Immature natural killer cell (primary cell): ENCODE data around the gene CDC23. TPM values are rescaled to one million over a fixed set of nuclear protein-coding genes. Genes with fewer than 3 reads are reported as not detected.
"Not testable (repeated sequence)": the region's sequence is repeated elsewhere in the genome, so short reads cannot be mapped to it uniquely, and the experiment has no call there.

ENCODE experiments used
- DNase-seq, 3 donors: peaks; one replicate each; pipeline ENCODE4 v3.0.0; 2022; ENCODE audit warnings: mixed read lengths in 1 of 3
- H3K27ac Mint-ChIP-seq, 6 donors: one replicate each; pipeline ENCODE4 v1.8.0; 2020; ENCODE audit warnings: mixed read lengths in 6 of 6, mild to moderate bottlenecking in 5 of 6, inconsistent platforms in 4 of 6, moderate library complexity in 3 of 6
- H3K27me3 Mint-ChIP-seq, 3 donors: one replicate each; pipeline ENCODE4 v1.8.0; 2020 to 2021; ENCODE audit warnings: low read depth in 3 of 3, mild to moderate bottlenecking in 3 of 3, mixed read lengths in 3 of 3, moderate library complexity in 3 of 3, inconsistent platforms in 1 of 3
- H3K36me3 Mint-ChIP-seq, 3 donors: one replicate each; pipeline ENCODE4 v1.8.0; 2020; ENCODE audit warnings: mixed read lengths in 3 of 3, inconsistent platforms in 2 of 3, mild to moderate bottlenecking in 2 of 3
- H3K4me1 Mint-ChIP-seq, 2 donors: one replicate each; pipeline ENCODE4 v1.8.0; 2020; ENCODE audit warnings: inconsistent platforms in 2 of 2, mild to moderate bottlenecking in 2 of 2, mixed read lengths in 2 of 2, moderate library complexity in 1 of 2
- H3K4me3 Mint-ChIP-seq, 5 donors: one replicate each; pipeline ENCODE4 v1.8.0; 2020; ENCODE audit warnings: mild to moderate bottlenecking in 5 of 5, mixed read lengths in 5 of 5, inconsistent platforms in 3 of 5, moderate library complexity in 3 of 5
- H3K9me3 Mint-ChIP-seq, 6 donors: one replicate each; pipeline ENCODE4 v1.8.0; 2020; ENCODE audit warnings: mild to moderate bottlenecking in 6 of 6, mixed read lengths in 6 of 6, inconsistent platforms in 4 of 6, moderate library complexity in 3 of 6
- polyA plus RNA-seq, 3 donors: library from polyadenylated mRNA; unstranded; fragments of 300-500 nt; fragmentation: Illumina TruSeq; gene quantifications; one replicate each; pipeline ENCODE4 v1.2.3, GENCODE V29; 2021

CDC23 gene, protein sequence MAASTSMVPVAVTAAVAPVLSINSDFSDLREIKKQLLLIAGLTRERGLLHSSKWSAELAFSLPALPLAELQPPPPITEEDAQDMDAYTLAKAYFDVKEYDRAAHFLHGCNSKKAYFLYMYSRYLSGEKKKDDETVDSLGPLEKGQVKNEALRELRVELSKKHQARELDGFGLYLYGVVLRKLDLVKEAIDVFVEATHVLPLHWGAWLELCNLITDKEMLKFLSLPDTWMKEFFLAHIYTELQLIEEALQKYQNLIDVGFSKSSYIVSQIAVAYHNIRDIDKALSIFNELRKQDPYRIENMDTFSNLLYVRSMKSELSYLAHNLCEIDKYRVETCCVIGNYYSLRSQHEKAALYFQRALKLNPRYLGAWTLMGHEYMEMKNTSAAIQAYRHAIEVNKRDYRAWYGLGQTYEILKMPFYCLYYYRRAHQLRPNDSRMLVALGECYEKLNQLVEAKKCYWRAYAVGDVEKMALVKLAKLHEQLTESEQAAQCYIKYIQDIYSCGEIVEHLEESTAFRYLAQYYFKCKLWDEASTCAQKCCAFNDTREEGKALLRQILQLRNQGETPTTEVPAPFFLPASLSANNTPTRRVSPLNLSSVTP
- 10 to 100 TPM; 15.3 to 28.2 (median 23.6) TPM for polyA plus RNA-seq

DNA sequence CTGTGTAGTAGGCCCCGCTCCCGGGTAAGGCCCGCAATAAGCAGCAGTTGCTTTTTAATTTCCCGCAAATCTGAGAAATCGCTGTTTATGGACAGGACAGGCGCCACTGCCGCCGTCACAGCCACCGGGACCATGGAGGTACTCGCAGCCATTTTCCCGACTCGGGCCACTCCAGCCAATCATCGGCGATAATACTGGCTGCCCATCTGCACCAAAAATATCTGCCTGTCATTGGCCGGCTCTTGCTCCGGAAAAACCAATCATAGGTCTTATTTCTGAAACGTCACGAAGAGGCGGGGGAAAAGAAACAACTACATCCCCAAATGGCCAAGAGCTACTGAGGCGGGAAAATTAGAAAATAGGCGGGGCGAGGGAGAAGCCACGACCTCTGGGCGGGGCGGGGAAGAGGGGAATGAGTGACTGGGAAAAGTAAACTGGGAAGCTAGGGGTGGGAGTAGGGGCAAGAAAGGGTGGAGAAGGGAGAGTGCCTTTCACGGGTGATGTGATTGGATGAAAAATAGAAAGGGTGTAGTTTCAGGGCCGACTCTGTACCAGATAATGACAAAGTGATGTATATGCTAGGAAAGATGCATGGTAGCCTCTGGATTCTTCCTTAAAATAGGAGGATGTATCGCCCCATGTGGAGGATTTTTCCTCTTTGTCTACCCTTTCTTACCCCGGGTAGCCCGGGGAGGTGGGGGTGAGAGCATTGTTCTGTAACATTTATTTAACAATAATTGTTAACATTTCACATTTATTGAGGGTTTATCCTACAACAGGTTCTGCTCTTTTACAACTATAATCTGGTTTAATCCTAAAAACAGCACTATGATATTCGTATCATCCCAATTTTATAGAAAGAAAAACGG lies at the start of gene CDC23:
Gene CDC23 (minus strand): TSS at position 163 of the 869 bp plus-strand sequence. CDS start 11 bp downstream, at position 152.
- H3K27ac Mint-ChIP-seq = peak within 1 kb of the TSS; percentile 93 to 99 (median 96)
- H3K4me3 Mint-ChIP-seq = peak within 1 kb of the TSS; percentile 95 to 100 (median 99)
- peaks cover 22 to 30% of the 10 kb centered on the region in 2 donors for H3K4me1 Mint-ChIP-seq
- peaks cover 3 to 9% (median 6%) of the 10 kb centered on the region in 3 donors for H3K27me3 Mint-ChIP-seq
- DNase-seq = peak; percentile 93 to 94 (median 93)
- H3K9me3 Mint-ChIP-seq = no peaks in the 10 kb centered on the region
- no peaks in the 10 kb centered on the region for H3K36me3 Mint-ChIP-seq

DNA sequence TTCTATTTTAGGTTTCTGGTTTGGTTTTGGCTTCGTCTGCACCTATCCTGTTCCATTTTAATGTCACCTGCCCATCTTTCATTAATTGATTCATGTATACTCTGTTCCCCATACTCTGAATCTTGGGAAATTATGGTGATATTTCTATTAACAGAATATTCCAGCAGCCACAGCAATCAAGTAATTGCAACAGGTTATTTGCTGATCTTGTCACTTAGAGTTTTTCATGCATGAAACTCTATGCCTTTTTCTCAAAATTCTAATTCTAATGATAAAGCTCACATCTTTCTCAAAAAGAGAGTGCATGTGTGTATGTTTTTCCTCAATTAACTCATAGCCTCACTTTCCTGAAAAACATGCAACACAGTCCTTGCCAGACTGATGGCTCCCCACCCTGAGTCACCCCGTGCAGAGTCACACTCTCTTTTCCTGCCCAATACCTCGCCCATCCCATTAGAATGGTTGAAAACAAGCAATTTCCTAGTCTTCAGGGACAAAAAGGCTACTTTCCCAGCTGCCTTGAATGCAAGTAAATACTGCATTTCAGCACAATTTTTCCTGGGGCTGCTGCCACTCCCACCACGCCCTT lies 45.7 kb upstream of the CDC23 start:
- Mint-ChIP-seq H3K27me3 (peaks cover 2 to 9% (median 2%) of the 10 kb centered on the region in 3 donors), H3K4me1 (no peaks in the 10 kb centered on the region), H3K4me3 (no peak overlapping the region), H3K36me3 (no peaks in the 10 kb centered on the region), H3K27ac (no peak overlapping the region), H3K9me3 (no peaks in the 10 kb centered on the region)
- no peak for DNase-seq

DNA sequence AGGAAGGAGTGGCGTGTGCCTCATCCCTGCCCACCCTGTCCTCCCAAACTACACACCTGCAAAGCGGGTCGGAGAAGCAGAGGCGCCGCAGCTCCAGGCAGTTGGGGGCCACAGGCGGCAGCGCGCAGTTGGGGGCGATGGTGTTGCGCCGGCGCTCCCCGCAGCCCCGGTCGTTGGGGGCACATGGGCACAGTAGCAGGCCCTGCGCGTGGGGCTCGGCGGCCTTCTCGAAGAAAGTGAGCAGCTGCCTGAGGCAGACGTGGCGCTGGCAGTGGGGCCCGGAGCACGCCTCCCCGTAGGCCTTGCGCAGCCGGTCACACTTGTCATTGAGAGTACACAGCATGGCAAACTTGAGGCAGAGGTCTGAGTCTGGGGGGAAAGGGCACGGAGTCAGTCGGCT lies 44.5 kb upstream of the CDC23 start:
- H3K36me3 Mint-ChIP-seq = no peaks in the 10 kb centered on the region
- DNase-seq = no peak
- no peak overlapping the region for H3K4me3 Mint-ChIP-seq
- no peaks in the 10 kb centered on the region for H3K9me3 Mint-ChIP-seq
- peaks cover 2 to 12% (median 2%) of the 10 kb centered on the region in 3 donors for H3K27me3 Mint-ChIP-seq
- H3K27ac Mint-ChIP-seq = no peak overlapping the region
- H3K4me1 Mint-ChIP-seq = no peaks in the 10 kb centered on the region

DNA sequence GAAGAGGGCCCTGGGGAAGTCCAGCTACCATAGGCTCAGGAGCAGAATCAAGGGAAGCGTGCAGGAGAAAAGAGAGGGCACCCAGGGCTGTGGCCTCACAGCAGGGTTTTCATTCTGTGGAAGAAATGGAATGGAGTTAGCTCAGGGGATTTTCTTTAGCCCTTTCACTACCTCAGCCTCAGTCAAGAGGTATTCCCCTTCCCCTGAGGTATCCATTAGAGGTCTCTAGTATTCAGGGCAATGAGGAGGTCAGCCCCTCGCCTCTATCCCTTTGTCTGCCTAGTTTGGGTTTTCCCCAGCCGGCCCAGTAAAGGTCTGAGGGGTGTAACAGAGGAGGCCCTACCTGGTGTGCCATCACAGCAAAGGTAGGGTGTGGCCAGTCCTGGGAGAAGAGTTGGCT lies 39.8 kb upstream of the CDC23 start:
- no peak for DNase-seq
- Mint-ChIP-seq H3K27me3 (peaks cover 3 to 6% (median 6%) of the 10 kb centered on the region in 3 donors), H3K4me3 (no peak overlapping the region), H3K4me1 (no peaks in the 10 kb centered on the region), H3K27ac (no peak overlapping the region), H3K36me3 (no peaks in the 10 kb centered on the region), H3K9me3 (no peaks in the 10 kb centered on the region)

DNA sequence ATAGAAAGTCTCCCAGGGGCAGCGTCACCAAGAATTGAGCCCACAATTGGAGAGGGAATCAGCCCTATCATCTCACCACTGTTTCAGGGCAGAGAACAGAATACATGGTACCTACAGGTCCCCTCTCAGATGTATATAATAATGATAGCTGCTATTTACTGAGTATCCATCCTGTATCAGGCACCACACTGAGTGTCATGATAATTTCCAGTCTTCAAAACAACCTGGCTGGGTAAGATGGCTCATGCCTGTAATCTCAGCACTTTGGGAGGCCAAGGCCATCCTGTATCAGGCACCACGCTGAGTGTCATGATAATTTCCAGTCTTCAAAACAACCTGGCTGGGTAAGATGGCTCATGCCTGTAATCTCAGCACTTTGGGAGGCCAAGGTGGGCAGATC lies 34.7 kb upstream of the CDC23 start:
- not testable (repeated sequence) for H3K4me3 Mint-ChIP-seq, DNase-seq, H3K27ac Mint-ChIP-seq, H3K9me3 Mint-ChIP-seq, H3K4me1 Mint-ChIP-seq, H3K36me3 Mint-ChIP-seq
- peaks cover 2 to 11% (median 6%) of the 10 kb centered on the region in 3 donors for H3K27me3 Mint-ChIP-seq

DNA sequence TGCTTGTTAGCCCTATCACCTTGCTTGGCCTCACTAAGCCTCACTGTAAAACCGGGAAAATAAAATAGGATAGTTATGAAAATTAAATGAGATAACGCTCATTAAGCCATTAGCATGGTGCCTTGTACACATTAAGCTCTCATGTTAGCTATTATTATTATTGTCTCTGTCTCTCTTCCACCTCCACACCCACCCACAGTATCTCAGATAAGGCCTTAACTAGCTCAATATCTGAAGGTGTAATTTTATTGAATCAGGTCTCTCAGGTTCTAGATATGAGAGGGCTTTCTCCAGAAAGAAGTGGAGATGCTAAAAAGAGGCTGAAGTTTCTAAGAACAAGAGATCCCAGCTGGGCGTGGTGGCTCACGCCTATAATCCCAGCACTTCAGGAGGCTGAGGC lies 33.7 kb upstream of the CDC23 start:
- no peak overlapping the region for H3K4me3 Mint-ChIP-seq
- no peaks in the 10 kb centered on the region for H3K9me3 Mint-ChIP-seq
- peaks cover 0 to 8% (median 7%) of the 10 kb centered on the region in 3 donors for H3K27me3 Mint-ChIP-seq
- DNase-seq = no peak
- no peaks in the 10 kb centered on the region for H3K36me3 Mint-ChIP-seq
- peaks cover 3 to 6% of the 10 kb centered on the region in 2 donors for H3K4me1 Mint-ChIP-seq
- H3K27ac Mint-ChIP-seq = no peak overlapping the region

DNA sequence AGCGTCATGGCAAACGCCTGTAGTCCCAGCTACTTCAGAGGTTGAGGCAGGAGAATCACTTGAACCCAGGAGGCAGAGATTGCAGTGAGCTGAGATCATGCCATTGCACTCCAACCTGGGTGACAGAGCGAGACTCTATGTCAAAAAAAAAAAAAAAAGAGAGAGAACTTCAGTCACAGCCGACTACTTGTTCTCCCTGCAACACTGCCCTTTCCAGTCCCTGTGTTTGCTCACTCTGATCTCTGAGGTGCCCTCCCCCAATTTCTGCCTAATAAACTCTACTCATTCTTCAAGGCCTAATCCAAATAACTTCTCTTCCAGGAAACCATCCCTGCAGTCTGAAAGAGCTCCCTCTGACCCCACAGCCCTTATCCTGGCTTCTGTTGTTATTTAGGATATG lies 33.2 kb upstream of the CDC23 start:
- Mint-ChIP-seq H3K27me3 (peaks cover 2 to 10% (median 8%) of the 10 kb centered on the region in 3 donors), H3K4me1 (peaks cover 6 to 10% of the 10 kb centered on the region in 2 donors), H3K9me3 (no peaks in the 10 kb centered on the region), H3K36me3 (no peaks in the 10 kb centered on the region), H3K27ac (no peak overlapping the region), H3K4me3 (no peak overlapping the region)
- no peak for DNase-seq

DNA sequence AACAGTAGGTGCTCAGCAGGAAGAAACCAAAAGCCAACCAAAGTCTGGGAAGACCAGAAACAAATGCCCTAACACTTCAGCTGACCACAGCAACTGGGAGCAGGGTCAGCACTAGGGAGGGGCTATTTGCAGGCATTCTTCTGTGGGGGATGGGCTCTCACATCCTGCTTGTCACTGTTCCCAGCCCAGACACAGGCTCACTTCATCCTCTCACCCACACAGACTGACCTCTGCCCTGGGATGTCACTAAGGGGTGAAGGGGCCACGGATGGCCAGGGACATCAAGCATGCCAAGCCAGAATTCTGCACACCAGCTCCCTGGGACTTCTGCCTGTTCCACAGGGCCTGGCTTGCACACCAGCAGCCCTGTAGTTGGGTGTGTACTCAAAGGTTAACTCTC lies 32.6 kb upstream of the CDC23 start:
- H3K4me3 Mint-ChIP-seq = no peak overlapping the region
- H3K27ac Mint-ChIP-seq = no peak overlapping the region
- no peak for DNase-seq
- no peaks in the 10 kb centered on the region for H3K36me3 Mint-ChIP-seq
- peaks cover 8 to 16% of the 10 kb centered on the region in 2 donors for H3K4me1 Mint-ChIP-seq
- H3K27me3 Mint-ChIP-seq = peaks cover 4 to 11% (median 10%) of the 10 kb centered on the region in 3 donors
- no peaks in the 10 kb centered on the region for H3K9me3 Mint-ChIP-seq

DNA sequence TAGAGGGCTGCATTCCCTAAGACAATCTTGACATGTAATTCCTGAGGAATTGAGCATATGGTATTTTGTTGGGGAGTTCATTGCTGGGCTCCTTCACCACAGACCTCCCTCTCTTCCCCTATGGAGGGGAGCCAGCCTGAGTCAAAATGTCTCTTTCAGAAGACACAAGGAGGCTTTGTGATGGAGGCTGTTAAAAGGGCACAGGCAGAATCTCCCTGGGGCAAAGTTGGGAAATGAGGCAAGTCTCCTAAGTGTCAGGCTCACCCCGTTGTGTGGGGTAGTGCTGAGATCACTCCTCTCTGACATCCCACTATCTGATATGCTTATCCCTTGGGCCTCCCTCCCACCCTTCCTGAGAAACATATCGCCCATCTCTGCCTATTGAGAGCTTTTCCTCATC lies 30.7 kb upstream of the CDC23 start:
- H3K4me1 Mint-ChIP-seq = peaks cover 10 to 21% of the 10 kb centered on the region in 2 donors
- H3K27me3 Mint-ChIP-seq = peaks cover 9 to 13% (median 12%) of the 10 kb centered on the region in 3 donors
- H3K9me3 Mint-ChIP-seq = no peaks in the 10 kb centered on the region
- DNase-seq = no peak
- H3K4me3 Mint-ChIP-seq = no peak overlapping the region
- H3K27ac Mint-ChIP-seq = no peak overlapping the region
- H3K36me3 Mint-ChIP-seq = no peaks in the 10 kb centered on the region

DNA sequence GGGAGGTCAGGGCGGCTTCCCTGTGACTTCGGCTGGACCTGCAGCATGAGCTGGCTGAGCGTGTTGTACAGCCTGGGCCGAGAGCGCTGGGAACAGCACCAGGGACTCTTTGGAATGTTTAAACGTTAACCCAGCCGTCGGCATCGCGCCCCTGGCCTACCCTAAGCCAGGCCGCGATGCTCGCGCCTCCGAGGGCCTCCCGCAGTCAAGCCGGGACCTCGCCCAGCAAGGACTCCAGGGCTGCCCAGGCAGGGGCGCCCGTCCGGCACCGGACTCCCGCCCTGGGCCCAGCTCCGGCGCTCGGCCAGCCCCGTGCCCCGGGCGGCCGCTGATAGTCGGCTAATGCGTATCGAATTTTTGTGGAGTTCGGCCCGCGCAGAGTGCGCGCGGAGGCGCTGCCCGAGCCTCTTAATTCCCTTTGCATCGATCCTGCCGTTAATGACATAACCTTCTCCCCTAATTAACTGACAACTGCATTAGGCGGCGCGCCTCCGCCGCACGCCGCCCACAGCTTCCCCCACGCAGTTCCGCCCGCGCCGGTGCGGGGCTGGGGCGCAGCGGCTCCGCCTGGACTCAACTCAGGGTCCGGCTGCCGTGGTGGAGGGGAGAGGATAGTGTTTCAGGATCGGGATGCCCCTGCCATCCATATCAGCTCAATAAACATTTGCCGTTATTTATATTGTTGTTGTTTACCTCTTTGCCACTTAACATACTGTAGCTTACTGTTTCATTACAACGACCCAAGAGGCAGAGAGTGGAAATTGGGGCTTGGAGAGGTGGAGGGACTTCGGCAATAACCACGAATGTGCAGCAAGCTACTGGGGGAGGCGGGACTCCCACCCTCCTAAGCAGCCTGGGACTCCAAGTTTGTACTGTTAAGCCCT lies 28.8 kb upstream of the CDC23 start:
- peaks cover 10 to 21% of the 10 kb centered on the region in 2 donors for H3K4me1 Mint-ChIP-seq
- no peaks in the 10 kb centered on the region for H3K36me3 Mint-ChIP-seq
- peak overlapping the region; percentile 39 to 67 (median 57) for H3K4me3 Mint-ChIP-seq
- no peak overlapping the region for H3K27ac Mint-ChIP-seq
- no peak for DNase-seq
- H3K27me3 Mint-ChIP-seq = peaks cover 10 to 13% (median 12%) of the 10 kb centered on the region in 3 donors
- H3K9me3 Mint-ChIP-seq = no peaks in the 10 kb centered on the region

DNA sequence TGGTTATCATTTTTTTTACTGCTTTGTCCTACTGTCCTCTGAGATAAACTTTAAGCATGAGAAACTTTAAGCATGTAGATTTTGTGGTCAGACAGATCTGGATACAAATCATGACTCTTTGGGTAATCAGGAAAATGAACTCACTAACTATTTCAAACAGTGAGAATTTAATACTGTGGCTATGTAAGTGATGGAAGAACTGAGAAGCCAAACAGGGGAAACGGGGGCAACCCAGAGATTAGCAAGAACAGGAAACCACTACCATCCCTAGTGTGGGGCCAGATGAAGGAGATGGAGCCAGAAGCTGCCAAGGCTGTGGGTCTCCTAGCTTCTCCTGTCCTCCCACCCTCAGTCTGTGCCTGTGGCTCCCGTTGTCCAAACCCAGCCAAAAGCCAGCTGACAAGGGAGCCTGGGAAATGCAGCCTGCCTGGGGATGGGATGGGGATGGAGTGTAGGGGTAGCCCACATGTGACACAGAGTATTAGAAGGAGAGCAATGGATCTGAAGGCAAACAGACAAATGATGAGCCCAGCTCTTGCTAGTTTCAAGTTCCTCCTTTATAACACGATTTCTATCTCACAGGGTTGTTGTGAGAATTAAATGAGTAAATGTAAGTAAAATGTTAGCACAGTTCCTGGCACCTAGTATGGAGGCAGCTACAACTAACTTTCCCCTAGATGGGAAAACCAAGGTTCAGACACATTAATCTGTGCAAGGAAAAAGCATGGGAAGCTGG lies 27.7 kb upstream of the CDC23 start:
- no peak for DNase-seq
- Mint-ChIP-seq H3K4me1 (peaks cover 10 to 21% of the 10 kb centered on the region in 2 donors), H3K36me3 (no peaks in the 10 kb centered on the region), H3K9me3 (no peaks in the 10 kb centered on the region), H3K27me3 (peaks cover 10 to 13% (median 12%) of the 10 kb centered on the region in 3 donors), H3K4me3 (peak overlapping the region in 3 of 5 donors; percentile 19 to 67 (median 43)), H3K27ac (no peak overlapping the region)

DNA sequence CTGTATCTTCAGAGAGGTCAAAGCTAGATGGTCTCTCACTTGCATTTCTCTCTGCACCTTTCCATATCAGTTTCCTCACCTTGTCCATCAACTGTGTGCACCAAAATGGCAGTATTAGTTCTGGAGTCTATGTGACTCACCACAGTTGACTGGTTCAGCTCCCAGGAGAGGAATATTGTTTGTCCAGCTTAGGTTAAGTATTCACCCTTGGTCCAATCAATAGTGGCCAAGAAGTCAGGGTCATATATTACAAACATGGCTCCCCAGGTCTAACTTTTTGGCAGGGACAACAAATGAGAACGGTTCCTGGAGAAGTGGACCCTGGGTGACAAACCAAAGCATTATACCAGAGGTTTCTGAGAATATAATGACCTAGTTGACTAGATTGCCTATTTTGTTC lies 24.9 kb upstream of the CDC23 start:
- H3K27ac Mint-ChIP-seq = no peak overlapping the region
- peaks cover 10 to 21% of the 10 kb centered on the region in 2 donors for H3K4me1 Mint-ChIP-seq
- no peaks in the 10 kb centered on the region for H3K9me3 Mint-ChIP-seq
- H3K4me3 Mint-ChIP-seq = no peak overlapping the region
- H3K27me3 Mint-ChIP-seq = peaks cover 6 to 12% (median 11%) of the 10 kb centered on the region in 3 donors
- DNase-seq = no peak
- H3K36me3 Mint-ChIP-seq = no peaks in the 10 kb centered on the region
